Renal cortical epithelial cell (primary cell): ENCODE results near the gene GALNT9. TPM values are rescaled to one million over a fixed set of nuclear protein-coding genes. Genes with fewer than 3 reads are reported as not detected.
"Not testable (repeated sequence)": the region's sequence is repeated elsewhere in the genome, so short reads cannot be mapped to it uniquely, and the experiment has no call there.

Source experiments
- DNase-seq: peaks from one replicate; pipeline ENCODE4 v3.0.0-alpha.2; 2011; ENCODE audit warnings: low read depth
- total RNA-seq: library from RNA; depleted of rRNA; stranded (reverse); fragments of >200 nt; gene quantifications from 2 replicates; pipeline ENCODE4 v1.2.3, GENCODE V29; 2014

Gene GALNT9
- 0.35 and 4.2 TPM in 2 replicates for total RNA-seq

- DNase-seq: no peak
These were observed at the start of gene GALNT9 for GRCh38 chr12:132329036-132329719. Gene GALNT9, minus strand, starts transcription at chr12:132329589. Its CDS starts 386 bp downstream, at chr12:132329203.

- not testable (repeated sequence) for DNase-seq
These were observed 49.7 kb upstream of the GALNT9 start for GRCh38 chr12:132379057-132379456.

GRCh38 chr12:132377147-132377546 is 47.8 kb upstream of the GALNT9 start:
- DNase-seq: no peak

- DNase-seq: no peak
These were observed 47.1 kb upstream of the GALNT9 start for GRCh38 chr12:132376464-132376830.

- DNase-seq: no peak
These were observed 46.5 kb upstream of the GALNT9 start for GRCh38 chr12:132375747-132376463.

GRCh38 chr12:132374612-132375445 is 45.4 kb upstream of the GALNT9 start:
- no peak for DNase-seq

GRCh38 chr12:132373901-132374611 is 44.7 kb upstream of the GALNT9 start:
- no peak for DNase-seq

GRCh38 chr12:132367852-132368251 is 38.5 kb upstream of the GALNT9 start:
- no peak for DNase-seq

- no peak for DNase-seq
These were observed 37.9 kb upstream of the GALNT9 start for GRCh38 chr12:132367071-132367851.

- DNase-seq: no peak
These were observed 37.0 kb upstream of the GALNT9 start for GRCh38 chr12:132366341-132366861.

- DNase-seq: no peak
These were observed 35.8 kb upstream of the GALNT9 start for GRCh38 chr12:132365226-132365625.

GRCh38 chr12:132364348-132364902 is 35.0 kb upstream of the GALNT9 start:
- DNase-seq: no peak

GRCh38 chr12:132363661-132364347 is 34.4 kb upstream of the GALNT9 start:
- DNase-seq: no peak

GRCh38 chr12:132362996-132363660 is 33.7 kb upstream of the GALNT9 start:
- no peak for DNase-seq

GRCh38 chr12:132360906-132361777 is 31.8 kb upstream of the GALNT9 start:
- no peak for DNase-seq

- DNase-seq: no peak
These were observed 31.0 kb upstream of the GALNT9 start for GRCh38 chr12:132360410-132360809.

- no peak for DNase-seq
These were observed 30.6 kb upstream of the GALNT9 start for GRCh38 chr12:132359971-132360370.

- DNase-seq: no peak
These were observed 30.2 kb upstream of the GALNT9 start for GRCh38 chr12:132359551-132359950.
